Endothelial cell of umbilical vein (primary cell): ENCODE data around the gene HLA-DMA. TPM values are rescaled to one million over a fixed set of nuclear protein-coding genes. Genes with fewer than 3 reads are reported as not detected.

Experiments
- BruUV-seq: library from RNA; stranded (reverse); fragments of 400-500 nt; replicated peaks from 2 replicates; lab custom pipeline; 2021; lab: Mats Ljungman, UMichigan
- CTCF ChIA-PET: fragments of 300-600, 350-600 bp; sonication (Branson Sonifier 250); formaldehyde crosslinking; loops from one replicate; lab custom pipeline; 2021; ENCODE audit warnings: antibody characterized with exemption, inconsistent platforms; lab: Charles Lee
- POLR2A ChIA-PET: fragments of 300-600, 350-600 bp; sonication (Branson Sonifier 250); formaldehyde crosslinking; loops from one replicate; lab custom pipeline; 2021; ENCODE audit warnings: antibody characterized with exemption, inconsistent platforms; lab: Charles Lee
- DNase-seq: peaks from one replicate; pipeline ENCODE4 v3.0.0-alpha.2; 2011; ENCODE audit warnings: low read depth, low spot score
- FAIRE-seq: peaks from 2 replicates; lab custom pipeline; 2011; peaks lifted over from hg19 to GRCh38; lab: Jason Lieb, UNC
- H2AFZ ChIP-seq: 2 replicates; pipeline ENCODE4 v1.6.0; 2012; ENCODE audit warnings: low read depth, low read length, control low read depth, inconsistent platforms
- H3K27ac ChIP-seq: 2 replicates; pipeline ENCODE4 v1.5.1; 2011; ENCODE audit warnings: low read depth, mild to moderate bottlenecking, control low read depth, low read length, moderate library complexity; ENCODE audit not compliant: insufficient read depth
- H3K27me3 ChIP-seq, 2 experiments: 2 replicates each; pipeline versions ENCODE4 v1.6.0 to v1.6.1; 2011; ENCODE audit warnings: low read length in 2 of 2, mixed read lengths in 1 of 2; ENCODE audit not compliant: control insufficient read depth in 2 of 2, insufficient read depth in 2 of 2
- H3K36me3 ChIP-seq, 2 experiments: 2 replicates in 1 of 2; 3 replicates in 1 of 2; pipeline ENCODE4 v1.5.1; 2011; ENCODE audit warnings: low read length in 2 of 2, mild to moderate bottlenecking in 1 of 2, moderate library complexity in 1 of 2; ENCODE audit not compliant: control insufficient read depth in 2 of 2, insufficient read depth in 2 of 2; ENCODE audit errors: extremely low read depth in 1 of 2
- H3K4me1 ChIP-seq: 3 replicates; pipeline ENCODE4 v1.5.1; 2011; ENCODE audit warnings: mild to moderate bottlenecking, low read length; ENCODE audit not compliant: control insufficient read depth, insufficient read depth; ENCODE audit errors: extremely low read depth
- H3K4me2 ChIP-seq: 2 replicates; pipeline ENCODE4 v1.6.1; 2011; ENCODE audit warnings: low read length, control low read depth, mixed read lengths; ENCODE audit not compliant: insufficient read depth
- H3K4me3 ChIP-seq, 3 experiments: fragments of 200-600 bp in 1 of 3; sonication (generic), shearing (Covaris generic) in 1 of 3; replicated peaks in 1 of 3; 2 replicates each; pipeline ENCODE4 v1.5.1; 2011 to 2016; ENCODE audit warnings: control low read depth in 3 of 3, low read length in 3 of 3, mild to moderate bottlenecking in 2 of 3, inconsistent platforms in 1 of 3, low read depth in 1 of 3, moderate library complexity in 1 of 3; ENCODE audit not compliant: insufficient read depth in 1 of 3
- H3K79me2 ChIP-seq: 2 replicates; pipeline ENCODE4 v1.6.0; 2012; ENCODE audit warnings: low read length, inconsistent platforms; ENCODE audit not compliant: control insufficient read depth, insufficient read depth
- H3K9ac ChIP-seq: replicated peaks from 2 replicates; pipeline ENCODE3; 2011; ENCODE audit warnings: low read length, control low read depth; ENCODE audit not compliant: insufficient read depth; ENCODE audit errors: extremely low read depth
- H3K9me1 ChIP-seq: replicated peaks from 3 replicates; pipeline ENCODE4 v1.6.0; 2011; ENCODE audit warnings: mild to moderate bottlenecking, low read length; ENCODE audit not compliant: control insufficient read depth, insufficient read depth; ENCODE audit errors: extremely low read depth
- H3K9me3 ChIP-seq: replicated peaks from 2 replicates; pipeline ENCODE4 v1.5.1; 2012; ENCODE audit warnings: low read length, inconsistent platforms; ENCODE audit not compliant: control insufficient read depth, insufficient read depth
- H4K20me1 ChIP-seq: replicated peaks from 2 replicates; pipeline ENCODE3; 2011; ENCODE audit warnings: mild to moderate bottlenecking, low read length; ENCODE audit not compliant: control insufficient read depth, insufficient read depth; ENCODE audit errors: extremely low read depth
- GATA2 ChIP-seq: IDR thresholded peaks from 2 replicates; pipeline ENCODE4 v1.7.0; 2011; ENCODE audit warnings: low read depth, mild to moderate bottlenecking, moderate library complexity, mixed read lengths, low read length; ENCODE audit not compliant: insufficient read length, insufficient read depth
- JUN ChIP-seq: IDR thresholded peaks from 2 replicates; pipeline ENCODE4 v1.6.1; 2011; ENCODE audit warnings: borderline replicate concordance, low read depth; ENCODE audit not compliant: insufficient read length, insufficient read depth
- MYC ChIP-seq: IDR thresholded peaks from one replicate; pipeline ENCODE4 v1.6.1; 2011; ENCODE audit warnings: mild to moderate bottlenecking, low read depth, low read length
- POLR2A ChIP-seq: IDR thresholded peaks from 2 replicates; pipeline ENCODE4 v1.6.1; 2012; ENCODE audit warnings: low read depth, mild to moderate bottlenecking, control low read depth, low read length
- POLR2AphosphoS5 ChIP-seq: IDR thresholded peaks from 2 replicates; pipeline ENCODE4 v1.6.1; 2012; ENCODE audit warnings: low read depth, mild to moderate bottlenecking, control low read depth, low read length, moderate library complexity; ENCODE audit not compliant: insufficient read depth
- dilution Hi-C: fragments of 300-500 bp; cut with MboI; formaldehyde crosslinking; loops from one replicate; pipeline ENCODE4 v1.15.0; 2019; ENCODE audit warnings: low sequenced_read_pairs; ENCODE audit not compliant: extremely low pct_ligation_motif_present
- intact Hi-C: fragments of 100-400 bp; cut with micrococcal nuclease; formaldehyde crosslinking; loops from one replicate; pipeline ENCODE4 v1.10.0; 2022
- polyA plus RNA-seq, 4 experiments: library from polyadenylated mRNA; depleted of rRNA in 3 of 4; stranded (reverse) in 3 of 4; unstranded in 1 of 4; fragments of >200 nt; gene quantifications; 2 replicates each; pipeline versions ENCODE4 v1.2.1 to v1.2.3, GENCODE V29; 2011 to 2012; ENCODE audit warnings: missing spikeins in 1 of 4
- total RNA-seq: library from RNA; stranded (reverse); gene quantifications from 2 replicates; pipeline ENCODE4 v1.2.3, GENCODE V29; 2021

HLA-DMA gene
- total and polyA plus RNA-seq, 2 donors (not counting 3 experiments of a cell fraction or from before 2014, with no cell fraction given): 1.2 to 7.7 TPM

GRCh38 chr6:32983964-32984621 lies 31.2 kb upstream of the HLA-DMA start:
- POLR2A ChIA-PET: interaction anchor here (0.6 to 4.6 kb wide), 4 partner anchors 10 to 98 kb away, joined by 3 to 89 read pairs (median 5); no protein-coding TSS in a partner anchor
- CTCF ChIA-PET: interaction anchor here (0.6 to 12.6 kb wide), 65 partner anchors 9 to 317 kb away, joined by 3 to 580 read pairs (median 5); partner anchors contain the start of genes BRD2, HLA-DMA, HLA-DMB and HLA-DPB1
- BruUV-seq: no TSS peak
- peaks cover 21% of the 10 kb centered on the region in 2 experiments for H3K36me3 ChIP-seq
- H2AFZ ChIP-seq: no peak overlapping the region
- no peak overlapping the region for H3K27ac ChIP-seq
- intact Hi-C loops: loop anchor here (1.0 to 2.0 kb wide), 3 partner anchors 11 to 145 kb away; partner anchors contain the start of gene TAP2
- dilution Hi-C loops: no loop called here
- TF ChIP-seq POLR2A (peak; percentile 16), MYC (no peak), GATA2 (no peak), POLR2AphosphoS5 (no peak)
- no peaks in the 10 kb centered on the region for H3K9me3 ChIP-seq
- H3K9me1 ChIP-seq: no peaks in the 10 kb centered on the region
- no peak overlapping the region for H3K9ac ChIP-seq
- FAIRE-seq: peak; percentile 31
- no peak overlapping the region for H3K4me2 ChIP-seq
- no peaks in the 10 kb centered on the region for H3K4me1 ChIP-seq
- H3K79me2 ChIP-seq: peaks cover 7% of the 10 kb centered on the region
- no peak for DNase-seq
- H3K27me3 ChIP-seq: peaks cover 0 to 15% of the 10 kb centered on the region in 2 experiments
- no peak overlapping the region for H3K4me3 ChIP-seq
- peaks cover 9% of the 10 kb centered on the region for H4K20me1 ChIP-seq

- intact Hi-C loops: loop anchor here (1.0 kb wide), 1 partner anchor 10 kb away; no protein-coding TSS in a partner anchor
- no peak for DNase-seq
- no TSS peak for BruUV-seq
Measured at GRCh38 chr6:32983493-32983848, 30.6 kb upstream of the HLA-DMA start.

More at GRCh38 chr6:32983493-32983848, 30.6 kb upstream of the HLA-DMA start:
- TF ChIP-seq POLR2AphosphoS5 (peak; percentile 1), JUN (no peak)
- dilution Hi-C loops: no loop called here
- H3K27me3 ChIP-seq: peaks cover 0 to 15% of the 10 kb centered on the region in 2 experiments
- no peak overlapping the region for H2AFZ ChIP-seq
- peaks cover 21 to 26% of the 10 kb centered on the region in 2 experiments for H3K36me3 ChIP-seq
- no peaks in the 10 kb centered on the region for H3K9me3 ChIP-seq
- POLR2A ChIA-PET: interaction anchor here (4.6 kb wide), 1 partner anchor 11 kb away, joined by 89 read pairs; no protein-coding TSS in a partner anchor
- peak; percentile 33 for FAIRE-seq
- no peaks in the 10 kb centered on the region for H3K4me1 ChIP-seq
- no peak overlapping the region for H3K4me3 ChIP-seq
- H3K4me2 ChIP-seq: no peak overlapping the region
- CTCF ChIA-PET: interaction anchor here (1.5 to 12.6 kb wide), 14 partner anchors 10 to 145 kb away, joined by 8 to 580 read pairs (median 30); partner anchors contain the start of genes BRD2, HLA-DMA, HLA-DMB and TAP2
- no peak overlapping the region for H3K9ac ChIP-seq
- H3K79me2 ChIP-seq: peaks cover 11% of the 10 kb centered on the region
- no peak overlapping the region for H3K27ac ChIP-seq
- H4K20me1 ChIP-seq: peaks cover 9% of the 10 kb centered on the region
- no peaks in the 10 kb centered on the region for H3K9me1 ChIP-seq
